Measurements from ENCODE around the gene CYP2U1.

DNA sequence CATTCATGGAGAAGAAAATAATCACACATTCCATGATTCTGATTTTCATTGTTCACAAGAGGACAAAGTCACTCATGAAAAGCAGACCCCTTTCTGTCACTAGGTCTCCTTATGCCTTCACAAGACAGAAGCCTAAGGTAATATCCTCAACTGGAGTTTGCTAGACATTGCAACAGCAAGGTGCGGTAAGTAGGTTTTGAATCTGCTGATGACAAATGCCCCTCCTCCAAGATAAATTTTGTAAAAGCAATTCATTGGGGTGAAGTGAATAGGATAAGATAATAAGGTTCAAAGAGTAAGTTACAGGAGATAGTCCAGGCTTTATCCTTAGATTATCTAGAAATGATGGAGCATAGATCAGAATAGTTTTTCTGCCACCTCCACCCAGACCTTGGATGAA is 16.1 kb upstream of the CYP2U1 start:
- no peak for TF ChIP-seq POLR2AphosphoS5 (IDR thresholded peaks at IDR 0.05; ENCODE audit: low read depth, low read length)
- TF ChIP-seq SP2 (IDR thresholded peaks at IDR 0.05; ENCODE audit: low read length) = no peak
- no peak for TF ChIP-seq RFX5 (IDR thresholded peaks at IDR 0.05; ENCODE audit: borderline replicate concordance, low read depth, low read length)
- TF ChIP-seq NRF1 (IDR thresholded peaks at IDR 0.05; ENCODE audit: low read depth, low read length) = no peak
- TF ChIP-seq CBX8 (IDR thresholded peaks at IDR 0.05; ENCODE audit: borderline replicate concordance, low read depth, low read length) = no peak
- no peak for TF ChIP-seq BRCA1 (IDR thresholded peaks at IDR 0.05; ENCODE audit: low read depth, low read length)
- TF ChIP-seq, protein P1, sequence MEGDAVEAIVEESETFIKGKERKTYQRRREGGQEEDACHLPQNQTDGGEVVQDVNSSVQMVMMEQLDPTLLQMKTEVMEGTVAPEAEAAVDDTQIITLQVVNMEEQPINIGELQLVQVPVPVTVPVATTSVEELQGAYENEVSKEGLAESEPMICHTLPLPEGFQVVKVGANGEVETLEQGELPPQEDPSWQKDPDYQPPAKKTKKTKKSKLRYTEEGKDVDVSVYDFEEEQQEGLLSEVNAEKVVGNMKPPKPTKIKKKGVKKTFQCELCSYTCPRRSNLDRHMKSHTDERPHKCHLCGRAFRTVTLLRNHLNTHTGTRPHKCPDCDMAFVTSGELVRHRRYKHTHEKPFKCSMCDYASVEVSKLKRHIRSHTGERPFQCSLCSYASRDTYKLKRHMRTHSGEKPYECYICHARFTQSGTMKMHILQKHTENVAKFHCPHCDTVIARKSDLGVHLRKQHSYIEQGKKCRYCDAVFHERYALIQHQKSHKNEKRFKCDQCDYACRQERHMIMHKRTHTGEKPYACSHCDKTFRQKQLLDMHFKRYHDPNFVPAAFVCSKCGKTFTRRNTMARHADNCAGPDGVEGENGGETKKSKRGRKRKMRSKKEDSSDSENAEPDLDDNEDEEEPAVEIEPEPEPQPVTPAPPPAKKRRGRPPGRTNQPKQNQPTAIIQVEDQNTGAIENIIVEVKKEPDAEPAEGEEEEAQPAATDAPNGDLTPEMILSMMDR (IDR thresholded peaks at IDR 0.05; ENCODE audit: control extremely low read depth in 1 of 3, insufficient read depth in 1 of 3, low read depth in 1 of 3, low read length in 3 of 3) = no peak
- TF ChIP-seq, protein P2, sequence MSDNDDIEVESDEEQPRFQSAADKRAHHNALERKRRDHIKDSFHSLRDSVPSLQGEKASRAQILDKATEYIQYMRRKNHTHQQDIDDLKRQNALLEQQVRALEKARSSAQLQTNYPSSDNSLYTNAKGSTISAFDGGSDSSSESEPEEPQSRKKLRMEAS (IDR thresholded peaks at IDR 0.05) = no peak
- no peak for TF ChIP-seq MAFK (IDR thresholded peaks at IDR 0.05; ENCODE audit: low read depth, low read length)

All from H1 (cell line).